ENCODE data around the gene COL17A1.

The COL17A1 gene

DNA sequence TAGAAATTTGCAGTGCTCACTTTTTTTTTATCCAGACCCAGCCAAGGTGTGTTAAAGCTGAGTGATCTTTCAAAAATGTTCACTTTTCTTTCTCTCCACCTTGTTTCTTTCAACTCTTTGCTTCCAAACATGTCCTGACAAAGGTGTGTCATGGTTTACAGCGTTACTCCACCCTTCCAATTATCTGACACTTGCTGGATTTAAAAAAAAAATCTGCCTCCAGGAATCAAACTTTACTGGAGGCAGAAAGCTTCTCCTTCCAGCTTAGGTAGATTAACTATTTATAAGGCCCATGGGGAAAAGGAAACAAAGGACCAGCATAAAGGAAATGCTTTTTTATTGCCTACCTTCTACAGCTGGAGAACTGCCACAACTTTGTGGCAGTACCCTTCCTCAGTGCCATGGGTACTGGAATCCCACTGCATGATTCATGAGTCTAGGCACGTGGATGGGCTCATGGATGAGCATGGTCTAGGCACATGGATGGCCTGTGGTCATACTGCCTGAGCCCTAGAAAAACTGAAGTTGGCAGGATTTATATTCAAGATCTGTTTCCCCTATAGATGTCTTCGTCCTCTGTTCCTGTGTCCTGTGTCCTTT, at the start of gene COL17A1:
Gene COL17A1 (minus strand): TSS at position 80 of the 600 bp plus-strand sequence. CDS start 5,207 bp downstream, outside the sequence.
- in situ Hi-C loops (cut with MboI; ENCODE audit: low sequenced_read_pairs) = no loop called here

DNA sequence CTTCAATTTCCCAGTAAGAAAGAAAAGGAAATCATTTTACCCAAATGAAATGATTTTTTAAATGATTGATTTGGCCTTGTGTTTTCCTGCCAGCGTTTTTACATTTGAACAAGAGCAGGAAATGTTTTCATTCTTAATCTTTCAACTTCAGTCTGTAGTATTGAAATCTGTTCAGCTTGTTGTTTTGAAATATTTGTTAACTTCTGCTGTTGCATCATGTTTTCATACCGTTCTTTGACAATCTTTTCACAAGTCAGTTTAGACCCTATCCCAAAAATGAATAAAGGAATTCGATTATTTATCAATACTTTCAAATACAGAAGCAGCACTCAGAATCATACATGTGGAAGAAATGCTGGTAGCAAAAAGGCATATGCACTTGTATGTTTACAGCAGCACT, 44.4 kb upstream of the COL17A1 start:
- in situ Hi-C loops (cut with MboI; ENCODE audit: low sequenced_read_pairs) = no loop called here

- in situ Hi-C loops (cut with MboI; ENCODE audit: low sequenced_read_pairs) = no loop called here
These were observed 42.5 kb upstream of the COL17A1 start for GRCh38 chr10:104128214-104128613.

- in situ Hi-C loops (cut with MboI; ENCODE audit: low sequenced_read_pairs) = no loop called here
These were observed 41.7 kb upstream of the COL17A1 start for GRCh38 chr10:104127411-104127810.

DNA sequence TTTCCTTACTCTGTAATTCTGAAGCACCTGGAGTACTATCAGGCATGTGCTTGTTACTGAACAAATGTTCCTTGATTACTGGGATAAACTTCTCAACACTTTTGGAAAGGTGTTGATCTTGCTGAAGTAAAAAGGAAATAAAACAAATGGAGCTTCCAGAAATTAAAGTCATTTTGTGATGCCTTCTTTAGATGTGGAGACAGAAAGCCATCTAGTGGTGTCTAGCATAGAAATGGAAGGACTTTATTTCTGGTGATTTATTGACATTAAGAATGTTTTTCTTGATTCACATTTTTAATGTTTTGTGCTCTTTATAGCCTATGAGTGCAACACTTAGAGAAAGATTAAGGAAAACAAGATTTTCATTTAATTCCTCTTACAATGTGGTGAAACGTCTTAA, 37.7 kb upstream of the COL17A1 start:
- in situ Hi-C loops (cut with MboI; ENCODE audit: low sequenced_read_pairs) = no loop called here

DNA sequence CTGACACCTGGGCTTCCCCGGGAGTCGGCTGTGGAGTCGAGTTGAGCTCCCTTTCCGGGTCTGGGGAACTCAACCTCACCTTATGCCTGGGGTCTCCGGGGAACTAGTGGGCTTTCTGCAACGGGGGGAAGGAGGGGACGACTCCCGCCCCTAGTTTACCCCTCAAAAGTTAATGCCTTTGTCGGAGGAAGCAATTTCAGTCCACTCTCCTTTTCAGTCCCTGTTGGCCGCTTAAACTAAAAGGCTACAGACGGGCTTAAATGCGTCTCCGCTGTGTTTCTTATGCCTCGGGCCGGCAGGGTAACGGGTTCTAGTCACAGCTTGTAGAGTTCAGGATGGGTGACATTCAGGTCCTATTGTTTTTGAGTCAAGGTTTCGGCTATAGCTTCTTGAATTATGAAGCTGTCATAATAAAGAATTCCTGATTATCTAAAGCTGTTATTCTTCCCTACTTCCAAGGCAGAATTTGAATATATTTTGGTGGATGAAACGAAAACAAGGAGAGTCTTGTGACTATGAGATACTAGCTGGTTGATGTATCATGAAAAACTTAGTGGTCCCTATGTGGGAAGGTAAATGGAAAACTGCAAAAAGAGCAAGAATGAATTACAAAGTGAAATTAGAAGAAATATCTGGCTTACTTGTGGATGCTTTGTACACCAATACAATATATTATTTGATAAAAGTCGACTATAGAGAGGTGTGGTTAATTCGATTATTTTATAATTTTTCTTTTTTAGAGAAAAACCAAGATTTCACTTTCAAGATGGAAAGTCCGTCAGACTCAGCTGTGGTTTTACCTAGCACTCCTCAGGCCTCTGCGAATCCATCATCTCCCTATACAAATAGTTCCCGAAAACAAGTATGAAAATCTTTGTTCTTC, 36.8 kb upstream of the COL17A1 start:
- in situ Hi-C loops (cut with MboI; ENCODE audit: low sequenced_read_pairs) = no loop called here

DNA sequence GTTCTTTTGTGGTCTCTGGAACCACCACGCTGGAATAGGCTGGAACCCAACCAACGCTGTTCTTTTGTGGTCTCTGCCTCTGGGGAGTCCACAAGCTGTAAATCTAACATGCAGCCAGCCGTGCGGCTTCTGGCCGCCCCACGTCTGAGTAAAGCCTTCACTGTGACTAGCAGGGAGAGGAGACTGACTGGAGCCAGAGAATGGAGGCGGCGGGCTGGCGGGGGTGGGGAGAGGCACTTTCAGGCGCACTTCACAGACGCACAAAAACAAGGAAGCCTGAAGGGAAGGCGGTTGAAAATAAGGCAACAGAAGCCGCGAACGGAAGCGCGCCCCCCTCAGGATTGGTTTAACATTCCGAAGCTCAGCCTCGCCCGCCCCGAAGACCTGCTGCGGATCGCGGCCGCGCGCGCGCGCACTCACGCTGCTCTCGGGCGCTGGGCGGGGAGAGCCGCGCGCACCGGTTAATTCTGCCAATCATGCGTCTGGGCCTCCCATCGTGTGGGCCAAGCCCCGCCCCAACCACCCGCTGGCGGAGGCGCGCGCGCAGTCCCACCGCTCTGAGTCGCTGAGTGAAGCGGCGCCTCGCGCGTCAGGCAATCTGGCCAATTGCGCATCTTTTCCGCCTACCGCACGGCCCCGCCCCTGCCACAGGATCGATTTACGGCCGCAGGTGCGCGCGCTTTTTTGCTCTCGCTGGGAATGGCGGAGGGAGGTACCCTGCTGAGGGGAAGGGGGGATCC, 36.0 kb upstream of the COL17A1 start, which contains the start of gene SFR1:
Gene SFR1 (plus strand): TSS at position 687 of the 740 bp plus-strand sequence. CDS start 13 bp downstream, at position 700.
- in situ Hi-C loops (cut with MboI; ENCODE audit: low sequenced_read_pairs) = no loop called here

DNA sequence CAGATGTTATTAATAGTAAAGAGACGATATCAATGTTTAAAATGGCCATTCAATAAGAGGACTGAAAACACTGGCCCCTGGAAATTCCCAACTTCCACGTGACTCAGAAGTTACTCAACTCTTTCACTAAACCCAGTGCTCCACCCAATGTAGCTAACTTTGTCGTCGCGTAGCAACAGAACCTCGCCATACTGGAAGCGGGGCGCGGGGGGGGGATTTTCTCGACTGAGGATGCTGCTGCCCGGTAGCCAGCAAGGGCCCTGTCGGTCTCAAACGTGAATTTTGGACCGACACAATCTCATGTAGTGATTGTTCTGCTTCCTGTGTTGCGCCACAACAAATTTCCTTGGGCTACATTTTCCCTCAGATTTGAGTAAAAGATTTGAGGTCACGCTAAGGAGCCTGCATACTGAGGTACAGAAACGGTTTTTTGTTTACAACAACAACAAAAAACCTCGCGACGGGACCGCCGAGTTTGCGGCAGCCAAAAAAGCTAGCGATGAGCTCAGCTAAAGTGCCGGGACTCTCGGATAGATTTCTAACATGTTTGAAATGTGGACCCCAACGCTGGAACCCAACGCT, 35.3 kb upstream of the COL17A1 start:
- in situ Hi-C loops (cut with MboI; ENCODE audit: low sequenced_read_pairs) = no loop called here

- in situ Hi-C loops (cut with MboI; ENCODE audit: low sequenced_read_pairs) = no loop called here
These were observed 34.8 kb upstream of the COL17A1 start for GRCh38 chr10:104120512-104120902.

- in situ Hi-C loops (cut with MboI; ENCODE audit: low sequenced_read_pairs) = no loop called here
These were observed 34.3 kb upstream of the COL17A1 start for GRCh38 chr10:104119996-104120395.

- in situ Hi-C loops (cut with MboI; ENCODE audit: low sequenced_read_pairs) = no loop called here
These were observed 32.2 kb upstream of the COL17A1 start for GRCh38 chr10:104117839-104118323.

- in situ Hi-C loops (cut with MboI; ENCODE audit: low sequenced_read_pairs) = no loop called here
These were observed 27.8 kb upstream of the COL17A1 start for GRCh38 chr10:104113376-104113956.

DNA sequence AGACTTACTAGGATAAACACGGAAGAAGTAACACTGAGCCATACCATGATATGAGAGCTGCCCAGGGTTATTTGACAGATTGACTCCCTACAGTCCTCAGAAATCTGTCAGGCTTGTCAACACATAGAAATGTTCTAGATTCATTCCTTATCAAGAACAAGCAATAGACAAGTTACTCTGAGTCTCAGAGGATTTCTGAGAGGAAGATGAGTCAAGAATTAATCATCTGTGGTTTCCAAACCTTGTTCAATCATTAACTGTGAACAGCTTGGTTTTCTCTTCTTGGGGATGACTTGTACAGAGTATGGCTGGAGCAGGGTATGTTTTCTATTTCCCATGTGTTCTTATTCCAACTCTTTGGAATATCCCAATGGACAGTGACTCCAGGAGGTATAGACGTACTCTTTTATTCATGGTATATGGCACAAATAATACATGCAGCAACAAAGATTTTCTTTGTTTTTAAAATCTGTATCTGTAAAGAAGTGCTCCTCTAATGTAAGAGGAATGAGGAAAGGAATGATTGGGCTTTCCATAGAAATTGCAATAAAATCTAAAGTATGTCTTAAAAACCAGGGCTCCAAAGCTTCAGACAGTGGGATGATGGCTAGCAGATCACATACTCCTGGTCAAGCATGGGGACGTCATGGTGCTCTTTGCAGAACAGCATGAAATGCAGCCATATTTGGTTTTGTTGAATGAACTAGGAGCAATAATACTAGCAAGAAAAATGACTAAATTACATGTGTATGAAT, 24.4 kb upstream of the COL17A1 start:
- in situ Hi-C loops (cut with MboI; ENCODE audit: low sequenced_read_pairs) = no loop called here

- in situ Hi-C loops (cut with MboI; ENCODE audit: low sequenced_read_pairs) = no loop called here
These were observed 19.2 kb upstream of the COL17A1 start for GRCh38 chr10:104104926-104105325.

- in situ Hi-C loops (cut with MboI; ENCODE audit: low sequenced_read_pairs) = no loop called here
These were observed 18.7 kb upstream of the COL17A1 start for GRCh38 chr10:104104418-104104817.

GRCh38 chr10:104103956-104104355, 18.3 kb upstream of the COL17A1 start:
- in situ Hi-C loops (cut with MboI; ENCODE audit: low sequenced_read_pairs) = no loop called here

DNA sequence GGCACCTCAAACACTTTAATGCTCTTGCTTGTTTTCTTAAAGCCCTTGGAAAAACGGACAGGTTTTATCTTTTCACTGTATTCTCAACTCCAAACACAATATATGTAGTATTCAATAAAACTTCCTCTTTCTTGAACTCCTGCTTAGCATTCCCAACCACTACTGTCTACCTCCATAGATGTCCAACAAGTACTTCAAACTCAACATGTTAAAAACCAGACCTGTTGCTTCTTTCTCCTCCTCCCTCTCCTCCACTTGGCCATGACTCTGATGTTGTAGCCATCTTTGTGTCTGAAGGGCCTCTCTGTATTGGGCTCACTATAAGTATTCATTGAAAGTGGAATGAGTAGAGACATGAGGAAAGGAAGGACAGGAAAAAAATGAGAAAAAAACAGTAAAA, 16.2 kb upstream of the COL17A1 start:
- in situ Hi-C loops (cut with MboI; ENCODE audit: low sequenced_read_pairs) = no loop called here

DNA sequence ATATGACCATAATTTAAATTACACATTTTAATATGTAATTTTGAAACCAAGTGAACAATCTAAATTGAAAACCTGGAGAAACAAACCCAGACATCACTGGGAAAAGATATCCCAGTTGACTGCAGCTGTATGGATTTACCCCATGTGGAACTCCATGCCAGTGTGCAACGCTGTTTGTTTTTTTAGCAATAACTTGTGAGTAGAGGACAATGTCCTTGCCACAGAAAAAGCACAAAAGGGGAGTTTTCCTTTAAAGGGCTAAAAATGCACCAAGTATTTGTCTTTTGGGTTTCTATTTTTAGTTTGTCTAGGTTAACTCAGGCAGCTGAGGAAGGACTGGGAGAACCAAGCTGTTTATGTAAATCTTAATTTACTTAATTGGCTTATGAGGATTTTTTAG, 15.1 kb upstream of the COL17A1 start:
- in situ Hi-C loops (cut with MboI; ENCODE audit: low sequenced_read_pairs) = no loop called here

DNA sequence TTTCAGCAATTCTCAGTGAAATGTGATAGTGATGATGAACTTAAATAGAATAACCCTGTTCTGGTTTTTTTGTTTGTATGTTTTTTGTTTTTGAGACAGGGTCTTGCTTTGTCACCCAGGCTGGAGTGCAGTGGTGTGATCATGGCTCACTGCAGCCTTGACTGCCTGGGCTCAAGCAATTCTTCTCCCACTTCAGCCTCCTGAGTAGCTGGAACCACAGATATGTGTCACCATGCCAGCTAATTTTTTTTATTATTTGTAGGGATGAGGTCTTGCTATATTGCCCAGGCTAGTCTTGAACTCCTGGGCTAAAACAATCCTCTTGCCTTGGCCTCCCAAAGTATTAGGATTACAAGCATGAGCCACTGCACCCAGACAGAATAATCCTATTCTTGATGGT, 14.3 kb upstream of the COL17A1 start:
- in situ Hi-C loops (cut with MboI; ENCODE audit: low sequenced_read_pairs) = no loop called here

GRCh38 chr10:104099269-104099668, 13.6 kb upstream of the COL17A1 start:
- in situ Hi-C loops (cut with MboI; ENCODE audit: low sequenced_read_pairs) = no loop called here

All from HL-60/S4 treated with phorbol 12-myristate 13-acetate at 8.2 ng/mL for 4 days and 3 days (cell line).